Stimulated activated CD8-positive, alpha-beta memory T cell treated with anti-CD3 and anti-CD28 coated beads, Interleukin-12 subunit alpha, Interleukin-12 subunit beta, amount 100 ng/mL, for 4 hours (primary cell): ENCODE measurements around the gene PTMS.
A peak's percentile ranks its signal among the peaks of the same experiment; 100 is the strongest.

Source experiments
- DNase-seq: peaks from one replicate; pipeline ENCODE4 v3.0.0-alpha.2; 2020; ENCODE audit warnings: low read depth

Gene PTMS

DNA sequence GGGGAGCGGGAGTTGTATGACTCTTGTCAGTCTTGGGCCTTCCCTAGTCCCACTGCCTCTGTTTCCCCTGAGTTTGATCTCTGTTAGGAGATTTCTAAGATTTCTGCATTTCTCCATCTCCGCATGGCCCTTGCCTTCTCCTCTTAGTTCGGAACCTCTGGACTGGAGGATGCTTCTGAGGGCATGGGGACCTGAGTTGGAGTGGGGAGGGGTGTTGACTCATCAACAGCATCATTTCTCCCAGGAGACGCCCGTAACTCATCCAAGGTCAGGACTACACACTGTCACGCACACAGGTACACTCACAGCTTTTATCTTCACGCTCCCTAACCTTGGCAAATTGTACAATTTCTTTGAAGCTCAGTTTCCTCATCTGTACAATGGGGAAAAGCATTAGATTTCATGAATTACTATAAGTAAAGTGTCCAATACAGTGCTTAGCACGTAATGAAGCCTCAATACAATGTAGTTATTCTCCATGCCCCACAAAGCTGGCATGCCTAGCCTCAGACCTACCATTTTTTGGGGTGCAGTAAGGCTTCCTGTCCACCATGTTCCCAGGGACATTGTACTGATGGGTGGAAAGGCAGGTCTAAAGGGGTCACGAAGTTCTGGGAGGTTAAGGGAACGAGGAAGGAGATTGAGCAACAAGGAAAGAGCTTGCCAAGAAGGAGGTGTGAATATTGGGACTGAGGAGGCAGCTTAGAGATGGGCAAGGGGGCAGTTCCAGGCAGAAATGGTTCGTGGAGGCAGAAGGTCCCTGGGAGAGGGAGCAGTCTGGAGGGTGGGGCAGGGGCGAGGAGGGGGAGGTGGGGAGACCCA lies 5.6 kb downstream of the PTMS start:
- DNase-seq, result no peak

GRCh38 chr12:6772331-6772695 lies 6.2 kb downstream of the PTMS start, which contains the start of gene LAG3:
TSS of gene LAG3 (plus strand) at chr12:6772520. CDS start at chr12:6772853, 333 bp downstream.
- peak; percentile 53 for DNase-seq

DNA sequence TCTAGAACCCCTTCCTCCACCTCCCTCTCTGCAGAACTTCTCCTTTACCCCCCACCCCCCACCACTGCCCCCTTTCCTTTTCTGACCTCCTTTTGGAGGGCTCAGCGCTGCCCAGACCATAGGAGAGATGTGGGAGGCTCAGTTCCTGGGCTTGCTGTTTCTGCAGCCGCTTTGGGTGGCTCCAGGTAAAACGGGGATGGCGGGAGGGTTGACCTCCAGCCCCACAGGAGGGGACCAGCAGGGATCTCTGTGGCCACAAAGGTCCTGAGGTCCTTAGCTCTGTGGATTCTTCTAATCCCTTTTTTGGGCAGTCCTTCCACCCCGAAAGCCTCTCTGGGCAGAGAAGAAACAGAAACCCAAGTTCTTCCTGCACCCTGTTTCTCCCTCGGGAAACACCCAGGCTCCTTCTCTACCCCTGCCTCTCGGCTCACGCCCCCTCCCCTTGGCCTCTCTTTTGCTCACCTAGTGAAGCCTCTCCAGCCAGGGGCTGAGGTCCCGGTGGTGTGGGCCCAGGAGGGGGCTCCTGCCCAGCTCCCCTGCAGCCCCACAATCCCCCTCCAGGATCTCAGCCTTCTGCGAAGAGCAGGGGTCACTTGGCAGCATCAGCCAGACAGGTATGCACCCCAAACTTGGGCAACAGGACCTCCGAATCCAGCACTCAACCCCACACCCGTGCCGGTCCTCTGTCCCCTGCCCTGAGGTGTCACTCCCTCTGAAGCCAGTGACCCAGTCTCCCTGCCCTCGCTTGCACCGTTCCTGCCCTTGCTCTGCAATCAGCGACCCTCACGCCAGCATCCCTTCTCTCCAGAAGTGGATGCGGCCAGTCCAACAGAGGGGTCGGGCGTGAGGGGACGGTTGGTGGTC lies 6.8 kb downstream of the PTMS start:
- DNase-seq, result no peak

- DNase-seq, result peak; percentile 70
Measured at GRCh38 chr12:6773590-6774351, 7.6 kb downstream of the PTMS start.

GRCh38 chr12:6774499-6775062 lies 8.4 kb downstream of the PTMS start:
- DNase-seq, result peak; percentile 30

- DNase-seq, result no peak
Measured at GRCh38 chr12:6775185-6776174, 9.3 kb downstream of the PTMS start.

DNA sequence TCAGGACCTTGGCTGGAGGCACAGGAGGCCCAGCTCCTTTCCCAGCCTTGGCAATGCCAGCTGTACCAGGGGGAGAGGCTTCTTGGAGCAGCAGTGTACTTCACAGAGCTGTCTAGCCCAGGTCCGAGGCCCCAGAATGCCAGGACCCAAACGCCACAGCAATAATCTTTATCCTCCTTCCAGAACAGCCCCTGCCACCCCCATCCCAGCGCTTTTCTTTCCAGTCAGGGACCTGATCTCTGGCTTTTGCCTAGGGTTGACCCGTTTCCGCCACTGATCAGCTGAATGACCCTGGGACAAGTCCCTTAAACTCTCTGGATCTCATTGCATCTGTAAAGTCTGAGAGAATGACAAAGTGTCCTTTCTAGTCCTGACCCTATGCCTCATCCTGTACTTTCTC lies 11.2 kb downstream of the PTMS start:
- DNase-seq, result no peak

GRCh38 chr12:6778217-6778573 lies 12.0 kb downstream of the PTMS start:
- no peak for DNase-seq

GRCh38 chr12:6778574-6779550 lies 12.7 kb downstream of the PTMS start:
- DNase-seq, result peak; percentile 69

GRCh38 chr12:6779708-6780432 lies 13.7 kb downstream of the PTMS start:
- no peak for DNase-seq

DNA sequence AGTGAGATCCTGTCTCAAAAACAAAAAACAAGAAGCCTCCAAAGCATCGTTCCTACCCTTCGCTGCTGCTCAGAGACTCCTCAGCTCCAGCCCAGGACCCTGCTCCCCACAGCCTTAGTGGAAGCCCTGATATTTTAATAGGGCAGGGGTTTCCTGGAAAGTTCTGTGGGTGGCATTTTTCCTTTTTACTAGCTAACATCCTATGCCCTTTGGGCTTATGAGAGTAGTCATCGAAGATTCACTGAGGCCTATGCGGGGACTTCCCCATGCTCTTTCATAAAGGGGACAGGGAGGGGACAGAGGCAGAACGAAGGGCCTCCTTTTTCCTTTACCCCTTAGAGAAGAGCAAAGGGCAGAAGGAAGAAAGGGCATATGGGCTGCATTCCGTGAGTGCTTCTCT lies 14.4 kb downstream of the PTMS start:
- DNase-seq, result no peak

DNA sequence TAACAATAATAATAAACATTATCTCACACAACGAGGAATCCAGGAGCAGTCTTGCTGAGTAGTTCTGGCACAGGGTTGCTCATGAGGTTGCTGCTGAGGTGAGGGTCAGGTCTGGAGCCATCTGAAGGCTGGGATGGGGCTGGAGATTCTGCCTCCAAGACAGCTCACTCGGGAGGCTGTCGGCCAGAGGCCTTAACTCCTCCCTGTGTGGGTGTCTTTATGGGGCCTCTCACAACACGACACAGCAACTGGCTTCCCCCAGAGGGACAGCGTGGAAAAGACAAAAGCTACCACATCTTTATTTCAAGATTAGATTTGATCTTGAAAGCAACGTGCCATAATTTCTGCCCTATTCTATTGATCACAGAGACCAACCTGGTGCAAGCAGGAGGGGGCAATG lies 16.0 kb downstream of the PTMS start:
- no peak for DNase-seq

DNA sequence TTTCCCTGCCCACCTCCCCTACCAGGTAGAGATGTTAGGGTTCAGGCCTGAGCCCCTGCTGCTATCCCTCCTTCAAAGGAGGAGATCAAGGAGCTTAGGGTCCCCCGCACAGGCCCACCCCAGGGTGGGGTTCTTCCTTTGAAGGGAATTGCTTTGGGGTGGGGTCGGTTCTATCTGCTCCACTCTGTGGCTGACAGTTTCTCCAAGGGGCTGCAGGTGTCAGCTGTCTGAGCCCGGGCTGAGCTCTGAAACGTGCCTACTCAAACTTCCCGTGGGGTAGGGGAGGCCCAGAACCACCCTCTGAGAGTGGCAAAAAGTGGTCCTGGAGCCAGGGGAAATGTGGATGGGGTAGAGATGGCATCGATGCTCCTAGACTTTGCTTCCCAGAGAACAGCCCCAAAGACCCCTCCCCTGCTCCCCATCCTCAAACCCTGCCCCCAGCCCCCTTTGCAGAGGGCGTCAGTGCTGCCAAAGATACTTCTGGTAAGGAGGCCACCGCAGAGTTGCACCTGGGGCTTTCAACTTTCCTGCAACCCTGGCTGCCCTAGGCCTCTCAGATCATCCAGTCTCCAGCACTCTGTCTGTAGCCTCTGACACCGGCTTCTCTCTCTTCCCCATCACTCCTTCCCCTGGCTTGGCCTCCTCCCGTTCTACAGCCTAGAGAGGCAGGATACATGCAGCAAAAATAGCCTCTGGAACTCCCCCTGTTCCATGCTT lies 16.8 kb downstream of the PTMS start:
- DNase-seq, result no peak

GRCh38 chr12:6783828-6784227 lies 17.7 kb downstream of the PTMS start:
- DNase-seq, result no peak

DNA sequence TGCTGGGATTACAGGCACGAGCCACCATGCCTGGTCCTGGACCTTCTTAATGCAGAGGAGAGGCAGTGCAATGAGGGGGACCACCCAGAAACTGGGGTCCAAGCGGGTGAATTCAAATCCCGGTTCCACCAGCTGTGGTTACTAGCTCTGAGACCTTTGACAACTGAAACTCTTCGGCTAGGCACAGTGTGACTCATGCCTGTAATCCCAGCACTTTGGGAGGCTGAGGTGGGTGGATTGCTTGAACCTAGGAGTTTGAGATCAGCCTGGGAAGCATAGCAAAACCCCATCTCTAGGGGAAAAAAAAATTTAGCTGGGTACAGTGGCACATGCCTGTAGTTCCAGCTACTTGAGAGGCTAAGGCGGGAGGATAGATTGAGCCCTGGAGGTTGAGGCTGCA lies 18.1 kb downstream of the PTMS start:
- DNase-seq, result no peak

DNA sequence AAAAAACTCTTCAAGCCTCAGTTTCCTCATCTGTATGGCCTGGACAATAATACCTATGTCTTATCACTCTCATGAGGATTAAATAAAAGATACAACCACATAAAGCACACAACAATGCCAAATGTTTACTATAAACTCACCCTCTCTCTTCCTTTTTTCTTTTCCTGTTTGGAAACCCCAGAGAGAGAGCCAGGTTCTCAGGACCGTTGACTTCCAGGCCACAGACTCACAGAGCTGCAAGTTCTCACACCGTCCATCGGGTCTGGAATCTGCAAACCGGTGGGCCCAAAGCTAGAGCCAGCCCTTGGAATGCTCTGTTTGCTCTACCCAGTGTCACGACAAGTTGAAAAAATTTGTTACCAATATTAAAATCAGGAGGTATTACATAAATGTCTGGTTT lies 18.6 kb downstream of the PTMS start:
- no peak for DNase-seq

GRCh38 chr12:6786416-6787094 lies 20.4 kb downstream of the PTMS start:
- DNase-seq, result no peak

DNA sequence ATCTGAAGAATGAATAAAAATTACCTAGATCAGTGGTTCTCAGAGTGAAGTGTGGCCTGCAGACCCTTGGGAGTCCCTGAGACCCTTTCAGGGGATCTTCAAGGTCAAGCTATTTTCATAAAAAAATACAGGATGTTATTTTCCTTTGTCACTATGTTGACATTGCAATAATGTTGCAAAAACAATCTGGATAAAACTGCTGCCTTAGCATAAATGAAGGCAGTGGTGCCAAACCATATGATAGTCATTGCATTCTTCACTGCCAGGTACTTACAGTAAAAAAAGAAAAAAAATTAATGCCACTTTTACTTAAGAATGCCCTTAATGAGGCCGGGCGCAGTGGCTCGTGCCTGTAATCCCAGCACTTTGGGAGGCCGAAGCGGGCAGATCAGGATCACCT lies 21.1 kb downstream of the PTMS start:
- no peak for DNase-seq
